ENCODE measurements around the gene TAOK2. TPM values are rescaled to one million over a fixed set of nuclear protein-coding genes. Genes with fewer than 3 reads are reported as not detected.

Gene TAOK2
- polyA plus RNA-seq, 3 donors, result 1.1 to 19.2 (median 2.3) TPM

DNA sequence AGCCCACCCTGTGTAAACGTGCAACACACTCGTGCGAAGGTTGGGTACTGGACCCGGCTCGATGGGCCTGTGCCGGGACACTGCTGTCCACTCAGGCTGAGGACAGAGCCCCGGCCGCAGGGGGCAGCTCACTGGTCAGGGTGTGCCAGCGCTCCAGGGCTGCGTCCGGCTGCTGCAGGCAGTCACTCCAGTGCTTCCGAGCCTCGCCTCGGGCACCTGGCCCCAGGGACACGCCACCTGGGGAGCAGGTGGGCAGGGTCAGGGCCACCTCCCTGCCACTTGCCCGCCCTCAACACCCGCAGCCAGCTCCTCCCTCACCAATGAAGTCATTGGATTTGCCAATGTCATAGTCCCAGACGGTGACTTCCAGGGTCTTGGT lies 32.4 kb downstream of the TAOK2 start:
- Histone ChIP-seq H3K4me3 (replicated peaks in 1 of 3; ENCODE audit: low read depth in 2 of 3, low read length in 3 of 3) (no peak overlapping the region), H3K27ac (ENCODE audit: low read depth in 1 of 2, low read length in 2 of 2) (no peak overlapping the region), H3K4me2 (replicated peaks; ENCODE audit: extremely low read depth, low read length, poor library complexity, severe bottlenecking) (no peak overlapping the region), H3K27me3 (ENCODE audit: control insufficient read depth in 2 of 2, insufficient read depth in 2 of 2, low read length in 2 of 2) (peaks cover 8 to 19% of the 10 kb centered on the region in 2 donors), H3K9ac (ENCODE audit: insufficient read depth, low read length, poor library complexity, severe bottlenecking) (no peak overlapping the region), H2AFZ (ENCODE audit: insufficient read depth, low read depth, low read length, poor library complexity, severe bottlenecking) (no peak overlapping the region), H3K36me3 (replicated peaks in 1 of 2; ENCODE audit: control insufficient read depth in 1 of 2, insufficient read depth in 2 of 2, low read length in 2 of 2) (peaks cover 8 to 28% of the 10 kb centered on the region in 2 donors), H3K9me3 (replicated peaks in 1 of 2; ENCODE audit: control insufficient read depth in 1 of 2, insufficient read depth in 1 of 2, low read length in 2 of 2) (peaks cover 0 to 4% of the 10 kb centered on the region in 2 donors), H3K79me2 (ENCODE audit: insufficient read depth, low read length) (no peaks in the 10 kb centered on the region), H3K4me1 (ENCODE audit: control insufficient read depth in 1 of 2, insufficient read depth in 2 of 2, low read length in 2 of 2) (peaks cover 6 to 9% of the 10 kb centered on the region in 2 donors), H4K20me1 (ENCODE audit: insufficient read depth, low read length) (peaks cover 5% of the 10 kb centered on the region)
- intact Hi-C loops (cut with micrococcal nuclease), result loop anchor here in 1 of 2 donors (5.0 kb wide), 2 partner anchors 59 to 309 kb away; no protein-coding TSS in a partner anchor
- TF ChIP-seq, protein P1, sequence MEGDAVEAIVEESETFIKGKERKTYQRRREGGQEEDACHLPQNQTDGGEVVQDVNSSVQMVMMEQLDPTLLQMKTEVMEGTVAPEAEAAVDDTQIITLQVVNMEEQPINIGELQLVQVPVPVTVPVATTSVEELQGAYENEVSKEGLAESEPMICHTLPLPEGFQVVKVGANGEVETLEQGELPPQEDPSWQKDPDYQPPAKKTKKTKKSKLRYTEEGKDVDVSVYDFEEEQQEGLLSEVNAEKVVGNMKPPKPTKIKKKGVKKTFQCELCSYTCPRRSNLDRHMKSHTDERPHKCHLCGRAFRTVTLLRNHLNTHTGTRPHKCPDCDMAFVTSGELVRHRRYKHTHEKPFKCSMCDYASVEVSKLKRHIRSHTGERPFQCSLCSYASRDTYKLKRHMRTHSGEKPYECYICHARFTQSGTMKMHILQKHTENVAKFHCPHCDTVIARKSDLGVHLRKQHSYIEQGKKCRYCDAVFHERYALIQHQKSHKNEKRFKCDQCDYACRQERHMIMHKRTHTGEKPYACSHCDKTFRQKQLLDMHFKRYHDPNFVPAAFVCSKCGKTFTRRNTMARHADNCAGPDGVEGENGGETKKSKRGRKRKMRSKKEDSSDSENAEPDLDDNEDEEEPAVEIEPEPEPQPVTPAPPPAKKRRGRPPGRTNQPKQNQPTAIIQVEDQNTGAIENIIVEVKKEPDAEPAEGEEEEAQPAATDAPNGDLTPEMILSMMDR (IDR thresholded peaks at IDR 0.05), result no peak
- Mint-ChIP-seq H3K4me3 (no peak overlapping the region), H3K9me3 (peaks cover 0 to 7% (median 3%) of the 10 kb centered on the region in 7 donors), H3K27ac (no peak overlapping the region), H3K4me1 (peaks cover 4% of the 10 kb centered on the region), H3K36me3 (peaks cover 21 to 33% of the 10 kb centered on the region in 2 donors), H3K27me3 (ENCODE audit: low read depth in 3 of 3) (peaks cover 14 to 30% (median 23%) of the 10 kb centered on the region in 3 donors)
- WGBS (ENCODE audit: insufficient coverage), result 94% methylated on average over 18 of the region's 18 CpGs
- no peak for DNase-seq

DNA sequence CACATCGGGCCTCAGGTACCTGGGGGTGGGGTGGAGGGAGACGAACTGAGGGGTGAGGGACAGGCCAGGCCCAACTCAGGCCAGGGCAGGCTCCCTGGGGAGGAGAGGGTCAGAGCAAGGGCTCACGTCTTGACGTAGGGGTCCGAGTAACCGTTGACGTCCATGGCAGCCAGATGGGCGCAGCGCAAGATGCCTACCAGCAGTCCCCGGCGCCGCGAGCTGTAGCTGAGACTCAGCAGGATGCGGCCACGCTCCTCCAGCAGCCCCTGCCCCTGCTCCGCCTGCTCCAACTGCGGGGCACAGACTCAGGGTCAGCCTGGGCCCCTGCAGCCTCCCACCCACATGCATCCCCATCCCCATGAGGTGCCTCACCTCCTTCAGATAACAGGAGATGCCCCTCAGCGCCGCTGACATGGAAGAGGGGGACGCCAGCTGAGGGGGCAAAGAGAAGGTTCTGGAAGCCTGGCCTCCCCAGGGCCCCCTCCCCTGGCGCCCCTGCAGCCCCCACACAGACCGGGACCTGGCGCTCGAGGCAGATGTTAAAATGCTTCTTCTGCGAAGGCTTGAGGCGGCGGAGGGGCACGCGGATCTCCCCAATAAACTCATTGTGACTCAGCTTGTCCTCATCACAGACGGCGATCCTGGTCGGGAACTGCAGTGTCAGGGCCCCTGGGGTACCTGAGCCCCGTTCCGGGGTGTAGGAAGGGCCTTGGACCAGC lies 33.1 kb downstream of the TAOK2 start:
- H3K4me3 ChIP-seq (replicated peaks in 1 of 3; ENCODE audit: low read depth in 2 of 3, low read length in 3 of 3), result no peak overlapping the region
- Mint-ChIP-seq H3K4me3 (no peak overlapping the region), H3K27ac (no peak overlapping the region), H3K9me3 (peaks cover 0 to 11% (median 3%) of the 10 kb centered on the region in 7 donors), H3K27me3 (ENCODE audit: low read depth in 3 of 3) (peaks cover 19 to 38% (median 29%) of the 10 kb centered on the region in 3 donors), H3K36me3 (peaks cover 18 to 27% of the 10 kb centered on the region in 2 donors), H3K4me1 (peaks cover 4% of the 10 kb centered on the region)
- no peaks in the 10 kb centered on the region for H3K79me2 ChIP-seq (ENCODE audit: insufficient read depth, low read length)
- H3K4me1 ChIP-seq (ENCODE audit: control insufficient read depth in 1 of 2, insufficient read depth in 2 of 2, low read length in 2 of 2), result peaks cover 10 to 17% of the 10 kb centered on the region in 2 donors
- 96% methylated on average over 29 of the region's 34 CpGs for WGBS (ENCODE audit: insufficient coverage)
- H3K27me3 ChIP-seq (ENCODE audit: control insufficient read depth in 2 of 2, insufficient read depth in 2 of 2, low read length in 2 of 2), result peaks cover 12 to 25% of the 10 kb centered on the region in 2 donors
- no peak overlapping the region for H2AFZ ChIP-seq (ENCODE audit: insufficient read depth, low read depth, low read length, poor library complexity, severe bottlenecking)
- peaks cover 0 to 8% of the 10 kb centered on the region in 2 donors for H3K9me3 ChIP-seq (replicated peaks in 1 of 2; ENCODE audit: control insufficient read depth in 1 of 2, insufficient read depth in 1 of 2, low read length in 2 of 2)
- peaks cover 5% of the 10 kb centered on the region for H4K20me1 ChIP-seq (ENCODE audit: insufficient read depth, low read length)
- H3K9ac ChIP-seq (ENCODE audit: insufficient read depth, low read length, poor library complexity, severe bottlenecking), result no peak overlapping the region
- intact Hi-C loops (cut with micrococcal nuclease), result loop anchor here in 1 of 2 donors (5.0 kb wide), 2 partner anchors 60 to 310 kb away; no protein-coding TSS in a partner anchor
- no peak for DNase-seq
- no peak overlapping the region for H3K4me2 ChIP-seq (replicated peaks; ENCODE audit: extremely low read depth, low read length, poor library complexity, severe bottlenecking)
- H3K27ac ChIP-seq (ENCODE audit: low read depth in 1 of 2, low read length in 2 of 2), result no peak overlapping the region
- TF ChIP-seq, protein P1 (IDR thresholded peaks at IDR 0.05), result no peak
- peaks cover 7 to 20% of the 10 kb centered on the region in 2 donors for H3K36me3 ChIP-seq (replicated peaks in 1 of 2; ENCODE audit: control insufficient read depth in 1 of 2, insufficient read depth in 2 of 2, low read length in 2 of 2)
